ENCODE measurements around the gene FGF12. TPM values are rescaled to one million over a fixed set of nuclear protein-coding genes. Genes with fewer than 3 reads are reported as not detected.

FGF12 gene
- total RNA-seq, 1 experiment from 2014 or later, result 0.51 TPM

GRCh38 chr3:192543163-192543562 lies 184.2 kb downstream of the FGF12 start:
- CTCF ChIA-PET, result no interaction called here
- Histone ChIP-seq H3K9me3 (ENCODE audit: control insufficient read depth, insufficient read depth, low read depth, low read length) (no peaks in the 10 kb centered on the region), H3K27me3 (ENCODE audit: control insufficient read depth, insufficient read depth, low read length) (no peaks in the 10 kb centered on the region), H3K4me3 (ENCODE audit: low read depth in 2 of 2, low read length in 2 of 2) (no peak overlapping the region), H3K36me3 (ENCODE audit: control insufficient read depth, insufficient read depth, low read length) (no peaks in the 10 kb centered on the region), H3K27ac (ENCODE audit: low read length) (no peak overlapping the region), H3K4me1 (ENCODE audit: control insufficient read depth, insufficient read depth, low read length) (no peaks in the 10 kb centered on the region)
- BruUV-seq (replicated peaks), result no TSS peak
- ATAC-seq, result no peak
- POLR2A ChIA-PET, result no interaction called here
- no peak for TF ChIP-seq POLR2AphosphoS5 (IDR thresholded peaks at IDR 0.05; ENCODE audit: low read depth, low read length)
- no peak for TF ChIP-seq SIN3A (IDR thresholded peaks at IDR 0.05; ENCODE audit: borderline replicate concordance, insufficient read depth, low read depth, low read length)
- TF ChIP-seq TCF7L2 (IDR thresholded peaks at IDR 0.05; ENCODE audit: low read depth, low read length), result no peak
- TF ChIP-seq REST (IDR thresholded peaks at IDR 0.05; ENCODE audit: insufficient read depth in 1 of 2, low read depth in 2 of 2, low read length in 1 of 2), result no peak
- TF ChIP-seq CTCF (IDR thresholded peaks at IDR 0.05), result no peak
- intact Hi-C loops (cut with micrococcal nuclease; ENCODE audit: unreplicated experiment), result no loop called here
- in situ Hi-C loops (cut with HindIII; ENCODE audit: low pct_unique_long_range_greater_than_20kb, low sequenced_read_pairs), result no loop called here
- no peak for DNase-seq (ENCODE audit: low read depth, low spot score)

GRCh38 chr3:192516820-192517219 lies 210.5 kb downstream of the FGF12 start:
- H3K36me3 ChIP-seq (ENCODE audit: control insufficient read depth, insufficient read depth, low read length), result no peaks in the 10 kb centered on the region; the same call in 1 of the 2 replicates
- intact Hi-C loops (cut with micrococcal nuclease; ENCODE audit: unreplicated experiment) (no loop called here), in situ Hi-C loops (cut with HindIII; ENCODE audit: low pct_unique_long_range_greater_than_20kb, low sequenced_read_pairs) (no loop called here)
- POLR2A ChIA-PET, result no interaction called here
- H3K27ac ChIP-seq (ENCODE audit: low read length), result no peak overlapping the region
- H3K4me3 ChIP-seq (ENCODE audit: low read depth in 2 of 2, low read length in 2 of 2), result no peak overlapping the region
- no TSS peak for BruUV-seq (replicated peaks)
- no peak for ATAC-seq
- peaks cover 6% of the 10 kb centered on the region for H3K27me3 ChIP-seq (ENCODE audit: control insufficient read depth, insufficient read depth, low read length)
- no peaks in the 10 kb centered on the region for H3K4me1 ChIP-seq (ENCODE audit: control insufficient read depth, insufficient read depth, low read length)
- no peaks in the 10 kb centered on the region for H3K9me3 ChIP-seq (ENCODE audit: control insufficient read depth, insufficient read depth, low read depth, low read length)
- TF ChIP-seq SIN3A (IDR thresholded peaks at IDR 0.05; ENCODE audit: borderline replicate concordance, insufficient read depth, low read depth, low read length), result no peak
- no peak for TF ChIP-seq REST (IDR thresholded peaks at IDR 0.05; ENCODE audit: insufficient read depth in 1 of 2, low read depth in 2 of 2, low read length in 1 of 2)
- no peak for TF ChIP-seq CTCF (IDR thresholded peaks at IDR 0.05)
- TF ChIP-seq POLR2AphosphoS5 (IDR thresholded peaks at IDR 0.05; ENCODE audit: low read depth, low read length), result no peak
- no peak for TF ChIP-seq TCF7L2 (IDR thresholded peaks at IDR 0.05; ENCODE audit: low read depth, low read length)
- DNase-seq (ENCODE audit: low read depth, low spot score), result no peak
- CTCF ChIA-PET, result no interaction called here

All from Panc1 (cell line).